ENCODE results near the gene REC8.

Gene REC8, protein sequence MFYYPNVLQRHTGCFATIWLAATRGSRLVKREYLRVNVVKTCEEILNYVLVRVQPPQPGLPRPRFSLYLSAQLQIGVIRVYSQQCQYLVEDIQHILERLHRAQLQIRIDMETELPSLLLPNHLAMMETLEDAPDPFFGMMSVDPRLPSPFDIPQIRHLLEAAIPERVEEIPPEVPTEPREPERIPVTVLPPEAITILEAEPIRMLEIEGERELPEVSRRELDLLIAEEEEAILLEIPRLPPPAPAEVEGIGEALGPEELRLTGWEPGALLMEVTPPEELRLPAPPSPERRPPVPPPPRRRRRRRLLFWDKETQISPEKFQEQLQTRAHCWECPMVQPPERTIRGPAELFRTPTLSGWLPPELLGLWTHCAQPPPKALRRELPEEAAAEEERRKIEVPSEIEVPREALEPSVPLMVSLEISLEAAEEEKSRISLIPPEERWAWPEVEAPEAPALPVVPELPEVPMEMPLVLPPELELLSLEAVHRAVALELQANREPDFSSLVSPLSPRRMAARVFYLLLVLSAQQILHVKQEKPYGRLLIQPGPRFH

DNA sequence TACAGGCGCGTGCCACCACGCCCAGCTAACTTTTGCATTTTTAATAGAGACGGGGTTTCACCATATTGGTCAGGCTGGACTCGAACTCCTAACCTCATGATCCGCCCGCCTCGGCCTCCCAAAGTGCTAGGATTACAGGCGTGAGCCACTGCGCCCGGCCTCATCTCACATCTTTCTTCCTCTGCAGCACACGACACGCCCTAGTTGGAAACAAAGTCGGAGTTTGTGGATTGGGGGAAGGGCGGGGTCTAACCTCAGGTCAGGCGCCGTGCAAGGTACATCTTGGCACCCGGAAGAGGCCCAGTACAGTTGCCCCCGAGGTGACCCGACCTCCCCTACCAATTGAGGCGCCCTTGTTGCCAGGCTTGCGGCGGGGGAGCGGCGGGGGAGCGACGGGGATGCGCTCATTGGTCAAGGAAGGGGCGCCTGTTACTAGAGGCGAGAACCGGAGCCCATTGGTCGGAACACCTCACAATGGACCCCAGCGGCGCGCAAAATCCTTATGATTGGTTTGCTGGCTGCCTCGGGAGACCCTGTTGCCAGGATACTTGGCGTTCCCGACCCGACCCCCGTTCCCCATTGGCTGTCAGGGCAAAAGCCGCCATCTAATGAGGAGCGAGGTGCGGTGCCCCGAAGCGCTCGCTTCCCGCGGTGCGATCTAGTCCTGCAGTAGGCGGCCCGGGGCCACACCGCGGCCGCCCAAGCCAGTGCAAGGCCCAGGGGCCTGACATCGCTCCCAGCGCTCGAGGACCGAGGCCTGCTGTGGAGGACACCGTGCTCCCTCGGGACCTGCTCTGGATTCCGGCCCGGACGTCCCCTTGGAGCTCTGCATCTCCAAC lies at the start of gene REC8:
Gene REC8 (plus strand): TSS at position 659 of the 839 bp plus-strand sequence. CDS start 473 bp downstream, outside the sequence.
- peak; percentile 44 for DNase-seq

DNA sequence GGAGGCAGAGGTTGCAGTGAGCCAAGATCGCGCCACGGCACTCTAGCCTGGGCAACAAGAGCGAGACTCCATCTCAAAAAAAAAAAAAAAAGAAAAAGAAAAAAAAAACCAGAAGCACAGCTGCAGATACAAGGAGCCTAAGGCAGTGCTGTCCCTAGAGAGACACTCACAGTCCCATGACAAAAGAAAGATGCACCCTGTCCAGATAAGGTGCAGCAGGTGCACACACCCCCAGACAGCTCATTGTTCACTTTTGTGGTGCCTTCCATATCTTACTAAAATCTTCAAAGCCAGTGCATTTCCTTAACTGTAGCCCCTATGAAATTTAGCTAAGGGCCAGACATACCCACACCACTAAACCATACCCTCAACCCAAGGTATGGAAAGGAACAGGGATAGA lies 49.5 kb upstream of the REC8 start:
- DNase-seq, result no peak

DNA sequence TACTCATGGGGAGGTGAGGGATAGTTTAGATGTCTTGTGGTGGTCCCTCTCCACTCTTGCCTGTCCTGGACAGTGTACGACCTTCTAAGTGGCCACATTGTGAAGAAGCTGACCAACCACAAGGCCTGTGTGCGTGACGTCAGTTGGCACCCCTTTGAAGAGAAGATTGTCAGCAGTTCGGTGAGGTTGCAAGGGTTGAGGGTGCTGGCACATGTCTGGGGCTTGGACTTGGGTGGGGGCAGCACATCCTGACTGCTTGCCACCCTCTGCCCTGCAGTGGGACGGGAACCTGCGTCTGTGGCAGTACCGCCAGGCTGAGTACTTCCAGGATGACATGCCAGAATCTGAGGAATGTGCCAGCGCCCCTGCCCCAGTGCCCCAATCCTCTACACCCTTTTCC lies 49.0 kb upstream of the REC8 start:
- DNase-seq, result no peak

DNA sequence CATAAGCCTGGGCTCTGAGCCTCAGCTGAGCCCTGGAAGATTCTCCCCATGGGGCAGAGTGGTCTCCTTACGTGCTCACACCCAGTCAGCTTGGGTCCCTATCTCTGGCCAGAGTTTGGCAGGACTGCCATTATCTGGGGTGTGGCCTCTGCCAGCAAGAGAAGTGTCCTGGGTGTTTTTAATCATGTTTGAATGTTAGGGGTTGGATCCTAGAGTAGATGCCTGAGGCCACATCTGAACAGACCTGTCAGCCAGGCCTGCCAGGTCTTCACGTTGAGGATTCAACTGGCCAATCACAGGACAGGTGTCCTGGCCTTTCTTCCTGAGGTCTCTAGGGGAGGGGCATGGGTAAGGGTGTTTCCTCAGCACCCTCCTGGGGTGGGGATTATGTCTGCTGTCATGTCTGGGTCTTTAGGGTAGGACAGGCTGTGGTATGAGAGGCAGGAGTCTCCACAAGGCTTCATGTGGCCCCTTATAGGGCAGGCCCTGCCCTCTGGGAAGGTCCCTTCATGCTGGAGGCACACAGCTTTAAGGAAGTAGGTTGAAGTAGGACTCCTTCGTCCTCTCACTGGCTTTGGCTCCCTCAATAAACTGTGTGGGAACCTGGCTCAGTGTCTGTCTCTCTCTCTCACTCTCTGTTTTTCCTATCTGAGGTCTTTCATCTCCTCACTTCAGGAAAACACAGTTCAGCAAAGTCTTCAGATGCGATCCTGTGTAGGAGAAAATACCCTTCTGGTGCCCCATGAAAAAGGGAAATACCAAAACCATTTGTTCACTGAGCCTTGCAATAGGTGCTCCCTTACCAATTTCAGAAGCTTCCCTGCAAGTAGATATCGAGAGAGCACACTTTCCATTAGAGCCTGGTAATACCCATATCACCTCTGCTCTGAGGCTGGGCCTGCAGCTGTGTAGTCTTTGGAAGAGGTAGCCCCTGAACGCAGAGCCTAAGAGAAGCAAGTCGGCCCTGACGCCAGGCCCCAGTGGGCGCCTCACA lies 48.2 kb upstream of the REC8 start:
- DNase-seq, result no peak

DNA sequence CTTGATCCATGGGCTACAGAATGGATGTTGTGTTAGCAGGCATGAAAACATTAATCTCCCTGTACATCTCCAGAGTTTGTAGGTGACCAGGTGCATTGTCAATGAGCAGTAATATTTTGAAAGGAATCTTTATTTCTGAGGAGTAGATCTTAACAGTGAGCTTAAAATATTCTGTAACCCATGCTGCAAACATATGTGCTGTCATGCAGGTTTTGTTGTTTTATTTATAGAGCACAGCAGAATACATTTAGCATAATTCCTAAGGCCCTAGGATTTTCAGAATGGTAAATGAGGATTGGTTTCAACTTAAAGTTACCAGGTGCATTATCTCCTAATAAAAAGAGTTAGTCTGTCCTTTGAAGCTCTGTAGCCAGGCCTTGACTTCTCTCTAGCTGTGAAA lies 44.9 kb upstream of the REC8 start:
- DNase-seq, result no peak

DNA sequence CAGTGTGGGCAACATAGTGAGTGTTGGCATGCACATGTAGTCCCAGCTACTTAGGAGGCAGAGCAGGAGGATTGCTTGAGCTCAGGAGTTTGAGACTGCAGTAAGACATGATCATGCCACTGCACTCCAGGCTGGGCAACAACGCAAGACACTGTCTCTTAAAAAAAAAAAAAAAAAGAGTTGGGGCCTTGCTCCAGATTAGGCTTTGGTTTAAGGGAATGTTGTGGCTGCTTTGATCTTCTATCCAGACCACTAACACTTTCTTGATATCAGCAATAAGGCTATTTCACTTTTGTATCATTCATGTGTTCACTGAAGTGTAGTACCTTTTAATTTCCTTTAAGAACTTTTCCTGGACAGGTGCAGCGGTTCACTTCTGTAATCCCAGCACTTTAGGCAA lies 44.2 kb upstream of the REC8 start:
- no peak for DNase-seq

DNA sequence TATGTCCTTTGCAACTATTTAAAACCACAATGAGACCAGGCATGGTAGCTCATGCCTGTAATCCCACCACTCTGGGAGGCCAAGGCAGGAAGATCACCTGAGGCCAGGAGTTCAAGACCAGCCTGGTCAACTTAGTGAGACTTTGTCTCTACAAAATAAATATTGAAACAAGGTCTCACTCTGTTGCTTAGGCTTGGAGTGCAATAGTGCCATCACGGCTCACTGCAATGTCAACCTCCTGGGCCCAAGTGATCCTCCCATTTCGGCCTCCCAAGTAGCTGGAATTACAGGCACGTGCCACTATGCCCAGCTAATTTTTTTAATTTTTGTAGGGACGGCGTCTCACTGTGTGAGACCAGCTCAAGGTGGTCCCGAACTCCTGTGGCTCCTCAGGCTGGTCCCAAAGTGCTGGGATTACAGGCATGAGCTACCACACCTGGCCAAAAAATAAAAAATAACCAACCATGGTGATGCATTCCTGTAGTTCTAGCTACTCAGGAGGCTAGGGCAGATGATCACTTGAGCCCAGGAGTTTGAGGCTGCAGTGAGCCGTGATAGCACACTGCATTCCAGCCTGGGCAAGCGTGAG lies 42.4 kb upstream of the REC8 start:
- DNase-seq, result no peak

DNA sequence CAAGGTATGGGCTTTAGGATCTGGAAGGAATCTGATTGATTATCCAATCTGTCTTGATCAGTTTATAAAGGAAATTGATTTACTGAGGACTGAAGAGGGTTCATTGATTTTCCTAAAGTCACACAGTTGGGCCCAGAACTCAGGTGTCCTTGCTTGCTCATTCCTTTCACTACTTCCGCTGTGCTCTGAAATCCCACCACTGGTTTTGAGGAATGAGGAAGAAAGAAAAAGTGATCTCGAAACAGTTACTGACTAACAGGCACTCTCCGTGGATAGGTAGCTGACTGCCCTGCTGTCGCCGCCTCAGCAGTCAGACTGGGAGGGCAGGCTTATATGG lies 41.5 kb upstream of the REC8 start, which contains the start of gene FITM1:
Gene FITM1 (plus strand): TSS at position 280 of the 337 bp plus-strand sequence. CDS start 905 bp downstream, outside the sequence.
- no peak for DNase-seq

DNA sequence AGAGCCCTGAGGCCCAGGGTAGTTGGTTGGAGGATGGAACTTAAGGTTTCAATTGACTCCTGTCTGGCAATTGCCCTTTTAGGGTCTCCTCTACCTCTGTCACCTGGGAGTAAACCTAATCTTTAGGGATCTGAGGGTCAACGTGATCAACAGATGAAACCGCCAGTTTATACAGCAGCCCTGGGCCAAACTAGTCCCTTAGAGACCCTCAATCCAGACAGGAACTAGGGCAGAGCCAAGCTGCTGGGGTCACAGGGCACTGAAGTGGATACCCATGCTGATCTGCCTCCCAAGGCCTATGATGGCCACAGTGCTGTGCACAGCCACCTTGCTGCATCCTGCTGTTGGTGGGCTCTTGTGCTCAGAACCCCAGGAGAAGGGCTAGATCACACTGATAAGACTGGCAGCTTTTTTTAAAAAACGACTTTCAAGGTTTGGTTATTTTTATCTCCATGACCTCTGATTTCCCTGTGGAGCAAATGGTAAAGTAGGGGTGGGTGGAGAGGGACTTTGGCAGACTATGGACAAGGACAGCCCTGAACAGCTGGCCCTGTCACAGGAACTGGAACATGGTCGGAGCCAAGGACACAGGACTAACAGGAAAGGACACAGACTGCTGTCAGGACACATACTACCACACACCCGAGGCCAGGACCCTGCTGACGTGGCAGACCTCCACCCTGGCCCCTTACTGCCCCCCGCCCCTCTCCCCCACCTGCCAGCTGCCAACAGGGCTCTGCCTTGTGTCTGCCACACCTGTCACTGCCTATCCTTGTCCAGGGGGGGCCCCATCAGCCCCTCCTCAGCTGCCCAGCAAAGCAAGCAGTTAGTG lies 40.9 kb upstream of the REC8 start:
- no peak for DNase-seq

DNA sequence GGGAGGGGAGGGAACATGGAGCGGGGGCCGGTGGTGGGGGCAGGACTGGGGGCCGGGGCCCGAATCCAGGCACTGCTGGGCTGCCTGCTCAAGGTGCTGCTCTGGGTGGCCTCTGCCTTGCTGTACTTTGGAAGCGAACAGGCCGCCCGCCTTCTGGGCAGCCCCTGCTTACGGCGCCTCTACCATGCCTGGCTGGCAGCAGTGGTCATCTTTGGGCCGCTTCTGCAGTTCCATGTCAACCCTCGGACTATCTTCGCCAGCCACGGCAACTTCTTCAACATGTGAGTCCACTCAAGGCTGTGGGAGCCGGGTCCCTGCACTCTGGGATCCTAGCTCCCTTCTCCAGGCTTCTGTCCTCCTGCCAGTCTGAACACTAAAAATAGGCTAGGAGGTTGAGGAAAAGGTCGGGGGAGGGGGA lies 40.3 kb upstream of the REC8 start:
- no peak for DNase-seq

DNA sequence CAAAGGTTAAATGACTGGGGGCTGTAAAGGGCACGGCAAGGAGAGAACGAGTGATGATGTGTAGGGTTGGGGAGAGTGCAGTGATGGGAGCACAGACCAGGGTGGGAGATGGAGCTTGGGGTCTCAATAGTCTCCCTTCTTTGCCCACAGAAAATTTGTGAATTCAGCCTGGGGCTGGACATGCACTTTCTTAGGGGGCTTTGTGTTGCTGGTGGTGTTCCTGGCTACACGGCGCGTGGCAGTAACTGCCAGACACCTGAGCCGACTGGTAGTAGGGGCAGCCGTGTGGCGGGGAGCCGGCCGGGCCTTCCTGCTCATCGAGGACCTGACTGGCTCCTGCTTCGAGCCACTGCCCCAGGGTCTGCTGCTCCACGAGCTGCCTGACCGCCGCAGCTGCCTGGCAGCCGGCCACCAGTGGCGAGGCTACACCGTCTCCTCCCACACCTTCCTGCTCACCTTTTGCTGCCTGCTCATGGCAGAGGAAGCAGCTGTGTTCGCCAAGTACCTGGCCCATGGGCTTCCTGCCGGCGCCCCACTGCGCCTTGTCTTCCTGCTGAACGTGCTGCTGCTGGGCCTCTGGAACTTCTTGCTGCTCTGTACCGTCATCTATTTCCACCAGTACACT lies 39.7 kb upstream of the REC8 start:
- DNase-seq, result peak in 1 of 2 experiments; percentile 13

DNA sequence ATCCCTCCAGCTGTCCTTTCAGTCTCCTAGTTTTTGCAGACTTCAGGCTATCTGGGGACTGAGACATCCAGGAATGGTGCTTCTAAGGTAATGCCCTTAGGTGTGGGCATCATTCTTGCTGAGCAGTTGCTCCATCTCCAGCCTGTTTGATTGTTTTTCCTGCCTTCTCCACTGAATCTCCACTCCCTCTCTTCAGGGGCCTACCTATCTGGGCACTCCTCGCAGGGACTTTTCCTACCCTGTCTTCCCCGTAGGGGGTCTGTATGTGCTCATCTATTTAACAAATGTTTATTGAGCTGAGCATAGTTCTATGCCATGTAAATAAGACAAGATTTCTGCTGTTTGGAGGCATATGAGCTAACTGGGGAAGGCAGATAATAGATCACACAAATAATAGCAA lies 38.9 kb upstream of the REC8 start:
- DNase-seq, result no peak

DNA sequence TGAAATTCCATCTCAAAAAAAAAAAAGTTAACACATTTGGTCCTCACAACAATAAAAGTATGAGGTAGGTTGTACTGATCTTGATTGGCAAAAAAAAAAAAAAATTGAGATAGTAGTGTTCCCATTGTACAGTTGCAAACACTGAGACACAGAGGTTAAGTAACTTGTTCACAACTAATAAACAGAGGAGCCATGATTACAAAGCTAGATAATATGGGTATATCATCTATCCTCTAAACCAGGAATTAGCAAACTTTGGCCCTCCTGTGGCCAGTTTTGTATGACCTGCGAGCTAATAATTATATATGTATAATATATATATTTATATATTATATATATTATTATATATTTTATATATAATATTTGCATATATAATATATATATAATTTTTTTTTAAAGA lies 38.1 kb upstream of the REC8 start:
- no peak for DNase-seq

DNA sequence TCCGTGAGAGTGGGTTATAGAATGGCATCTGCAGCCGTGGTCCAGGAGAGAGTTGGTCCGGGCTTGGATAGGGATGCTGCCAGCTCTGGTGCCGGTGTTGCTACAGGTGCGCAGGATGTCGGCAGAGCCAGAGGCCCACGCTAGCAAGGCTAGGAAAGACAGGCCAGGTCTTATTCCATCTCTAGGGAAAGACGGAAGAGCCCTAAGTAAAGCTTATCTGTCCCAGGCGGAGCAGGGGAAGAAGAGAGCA lies 36.4 kb upstream of the REC8 start:
- DNase-seq, result no peak

DNA sequence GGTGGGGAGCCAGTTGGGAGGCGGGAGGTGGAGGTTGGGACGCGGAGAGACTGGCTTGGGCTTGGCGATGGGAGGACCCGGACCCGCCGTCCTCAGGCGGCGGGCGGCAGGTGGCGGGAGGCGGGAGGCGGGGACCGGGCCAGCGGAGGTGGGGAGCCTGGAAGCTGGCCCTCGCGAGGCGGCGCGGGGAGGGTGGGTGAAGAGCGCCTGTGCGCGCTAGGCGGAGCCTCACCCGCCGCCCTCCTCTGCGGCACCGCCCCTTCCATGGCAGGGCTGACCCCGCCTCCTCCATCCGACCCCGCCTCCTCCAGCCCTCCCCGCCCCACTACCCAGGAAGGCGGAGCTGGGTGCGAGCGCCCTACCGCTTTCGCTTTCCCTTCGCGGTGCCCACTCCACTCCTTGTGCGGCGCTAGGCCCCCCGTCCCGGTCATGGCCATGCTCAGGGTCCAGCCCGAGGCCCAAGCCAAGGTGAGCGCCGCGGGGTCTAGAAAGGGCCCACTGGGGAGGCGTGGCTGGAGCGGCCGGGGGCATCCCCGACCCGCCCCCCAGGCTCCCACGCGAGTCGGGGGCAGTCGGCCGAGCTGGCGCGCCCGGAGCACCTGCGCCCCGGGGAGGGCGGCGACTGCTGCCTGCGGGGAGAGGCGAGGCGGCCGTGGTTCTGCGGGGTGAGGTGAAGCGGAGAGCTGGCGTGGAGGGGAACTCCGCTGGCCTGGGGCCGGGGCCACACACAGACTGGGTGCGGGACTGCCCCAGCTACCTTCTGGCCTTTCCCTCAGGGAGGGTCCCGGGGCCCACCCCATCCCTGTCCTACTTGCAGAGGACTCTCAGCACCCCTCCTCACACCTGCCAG lies 35.8 kb upstream of the REC8 start, which contains the start of gene PSME1:
Gene PSME1 (plus strand): TSS at position 361 of the 850 bp plus-strand sequence. CDS start 69 bp downstream, at position 430.
- DNase-seq, result peak; percentile 93 to 94

DNA sequence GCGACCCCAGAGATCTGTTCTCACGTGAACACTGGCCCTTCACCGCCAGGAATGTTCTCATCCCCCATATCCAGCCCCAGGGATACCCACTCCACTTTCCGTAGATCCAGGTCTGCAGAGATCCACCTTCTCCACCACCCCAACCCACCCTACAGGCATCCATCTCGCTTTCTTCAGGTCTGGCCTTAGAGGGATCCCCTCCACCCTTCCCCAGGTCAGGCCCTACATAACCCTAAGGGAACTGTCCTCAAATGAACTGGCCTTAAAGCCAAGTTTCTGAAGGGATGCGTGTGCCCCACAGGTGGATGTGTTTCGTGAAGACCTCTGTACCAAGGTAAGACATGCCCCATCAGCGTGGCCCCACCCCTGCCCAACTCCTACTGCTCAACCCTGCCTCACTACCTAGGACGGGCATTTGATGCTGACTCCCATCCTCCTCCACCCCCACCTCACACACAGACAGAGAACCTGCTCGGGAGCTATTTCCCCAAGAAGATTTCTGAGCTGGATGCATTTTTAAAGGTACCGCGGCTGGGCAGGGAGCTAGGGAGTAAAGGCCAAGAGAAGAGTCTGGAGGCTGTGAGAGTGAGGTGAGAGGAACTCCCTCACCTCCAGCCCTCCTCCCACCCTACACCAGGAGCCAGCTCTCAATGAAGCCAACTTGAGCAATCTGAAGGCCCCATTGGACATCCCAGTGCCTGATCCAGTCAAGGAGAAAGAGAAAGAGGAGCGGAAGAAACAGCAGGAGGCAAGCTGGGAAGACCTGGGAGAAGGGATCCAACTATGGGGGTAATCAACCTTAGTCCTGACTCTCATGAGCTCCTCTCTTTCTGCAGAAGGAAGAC lies 35.0 kb upstream of the REC8 start:
- DNase-seq, result no peak

DNA sequence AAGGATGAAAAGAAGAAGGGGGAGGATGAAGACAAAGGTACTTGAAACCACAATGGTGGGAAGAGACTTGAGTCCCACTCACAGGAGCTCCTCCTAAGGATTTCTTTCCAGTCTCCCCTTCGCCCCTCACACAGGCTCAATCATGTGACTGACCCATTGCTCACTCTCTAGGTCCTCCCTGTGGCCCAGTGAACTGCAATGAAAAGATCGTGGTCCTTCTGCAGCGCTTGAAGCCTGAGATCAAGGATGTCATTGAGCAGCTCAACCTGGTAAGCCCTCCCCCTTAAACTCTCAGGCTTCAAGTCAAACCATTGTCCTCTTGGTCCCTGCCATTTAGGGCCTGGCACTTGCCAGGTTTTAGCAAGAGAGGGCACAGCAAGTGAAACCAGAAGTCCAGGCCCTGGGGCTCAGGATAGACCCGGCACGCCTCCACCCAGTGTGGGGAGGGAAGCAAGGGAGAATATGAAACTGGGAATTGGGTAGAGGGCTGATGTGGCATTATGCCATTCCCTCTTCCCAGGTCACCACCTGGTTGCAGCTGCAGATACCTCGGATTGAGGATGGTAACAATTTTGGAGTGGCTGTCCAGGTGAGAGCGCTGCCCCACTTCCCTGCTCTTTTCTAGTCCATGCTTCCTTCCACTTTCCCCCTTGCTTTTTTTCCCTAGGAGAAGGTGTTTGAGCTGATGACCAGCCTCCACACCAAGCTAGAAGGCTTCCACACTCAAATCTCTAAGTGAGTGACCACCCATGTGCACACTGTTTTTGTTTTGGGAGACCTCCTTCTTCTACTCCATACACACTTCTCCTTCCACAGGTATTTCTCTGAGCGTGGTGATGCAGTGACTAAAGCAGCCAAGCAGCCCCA lies 34.1 kb upstream of the REC8 start:
- DNase-seq, result no peak

Measured in activated CD4-positive, alpha-beta T cell treated with anti-CD3 and anti-CD28 coated beads, Interleukin-2, amount 50 U/mL, for 4 hours (primary cell).